A549 (cell line): ENCODE data around the gene ANKFY1. TPM values are rescaled to one million over a fixed set of nuclear protein-coding genes. Genes with fewer than 3 reads are reported as not detected.

Experiments used
- ATAC-seq, 2 experiments: fragments of 200-7000 bp in 1 of 2; fragments of >200 bp in 1 of 2; cut with Nextera tagmentation in 1 of 2; cut with Tn5 transposase in 1 of 2; 3 replicates each; pipeline versions ENCODE4 v1.8.0 to v1.9.1; 2018 to 2020; ENCODE audit warnings: mild to moderate bottlenecking in 1 of 2, moderate library complexity in 1 of 2
- CTCF ChIA-PET: fragments of 300-600 bp; sonication (Branson Sonifier 250); formaldehyde crosslinking; extraction: SDS; loops from one replicate; lab custom pipeline; 2021; ENCODE audit warnings: antibody characterized with exemption, inconsistent platforms; lab: Yijun Ruan, JAX
- POLR2A ChIA-PET: fragments of 350-600 bp; formaldehyde crosslinking; extraction: SDS; loops from one replicate; lab custom pipeline; 2021; ENCODE audit warnings: antibody characterized with exemption, inconsistent platforms; lab: Yijun Ruan, JAX
- DNase-seq, 2 experiments: peaks; one replicate each; pipeline versions ENCODE4 v3.0.0 to v3.0.0-alpha.2; 2011 to 2016; ENCODE audit warnings: low read depth in 1 of 2, low spot score in 1 of 2
- FAIRE-seq: peaks from 2 replicates; lab custom pipeline; 2011; peaks lifted over from hg19 to GRCh38; lab: Jason Lieb, UNC
- H3K27ac ChIP-seq, 2 experiments: fragments of >200 bp; sonication (Bioruptor Twin); formaldehyde crosslinking; 3 replicates each; pipeline ENCODE4 v1.5.1; 2016 to 2017
- H3K4me1 ChIP-seq: fragments of >200 bp; sonication (Bioruptor Twin); formaldehyde crosslinking; 3 replicates; pipeline ENCODE4 v1.6.1; 2016
- H3K4me2 ChIP-seq: fragments of >200 bp; sonication (Bioruptor Twin); formaldehyde crosslinking; 3 replicates; pipeline ENCODE4 v1.6.1; 2016
- H3K4me3 ChIP-seq: fragments of >200 bp; sonication (Bioruptor Twin); formaldehyde crosslinking; 3 replicates; pipeline ENCODE4 v1.5.1; 2016
- H3K9me3 ChIP-seq: fragments of >200 bp; sonication (Bioruptor Twin); formaldehyde crosslinking; 3 replicates; pipeline ENCODE4 v1.6.1; 2016
- ATOH8 ChIP-seq: fragments of 250-450 bp; sonication (Bioruptor Pico); IDR thresholded peaks from 2 replicates; pipeline ENCODE4 v1.5.0; 2020; ENCODE audit warnings: low read depth, mild to moderate bottlenecking, moderate library complexity
- BHLHE40 ChIP-seq: IDR thresholded peaks from 2 replicates; pipeline ENCODE4 v1.6.1; 2012; ENCODE audit warnings: low read depth, low read length, inconsistent platforms
- CEBPB ChIP-seq, 2 experiments: fragments of >200 bp in 1 of 2; sonication (Bioruptor Twin) in 1 of 2; formaldehyde crosslinking in 1 of 2; IDR thresholded peaks; 2 replicates each; pipeline ENCODE4 v1.6.1; 2012 to 2016
- E2F6 ChIP-seq: IDR thresholded peaks from 2 replicates; pipeline ENCODE4 v1.6.1; 2012; ENCODE audit warnings: low read depth, borderline replicate concordance
- EHF ChIP-seq: fragments of 250-450 bp; sonication (Bioruptor Pico); IDR thresholded peaks from 2 replicates; pipeline ENCODE4 v1.5.0; 2020; ENCODE audit warnings: mild to moderate bottlenecking
- FOSL2 ChIP-seq, 2 experiments: fragments of 450-650 bp in 1 of 2; fragments of >200 bp in 1 of 2; sonication (Bioruptor Twin) in 1 of 2; formaldehyde crosslinking; IDR thresholded peaks; 2 replicates each; pipeline versions ENCODE4 v1.5.0 to v1.6.1; 2016 to 2020; ENCODE audit warnings: mild to moderate bottlenecking in 1 of 2, moderate library complexity in 1 of 2
- FOXS1 ChIP-seq: fragments of 250-450 bp; sonication (Bioruptor Pico); IDR thresholded peaks from 2 replicates; pipeline ENCODE4 v1.5.0; 2020; ENCODE audit warnings: mild to moderate bottlenecking, moderate library complexity
- HOXB5 ChIP-seq: fragments of 250-450 bp; sonication (Bioruptor Pico); IDR thresholded peaks from 2 replicates; pipeline ENCODE4 v1.5.0; 2020; ENCODE audit warnings: mild to moderate bottlenecking, moderate library complexity
- KDM1A ChIP-seq: fragments of 200-600 bp; sonication (generic); IDR thresholded peaks from 2 replicates; pipeline ENCODE4 v1.6.1; 2016; ENCODE audit warnings: low read depth, mild to moderate bottlenecking
- MAX ChIP-seq: IDR thresholded peaks from 2 replicates; pipeline ENCODE4 v1.6.1; 2012
- NFE2L2 ChIP-seq: fragments of 150-350 bp; conservative IDR thresholded peaks from 2 replicates; pipeline ENCODE4 v1.6.1; 2014; ENCODE audit warnings: low read length
- NPAS2 ChIP-seq: fragments of 250-450 bp; sonication (Bioruptor Pico); IDR thresholded peaks from 2 replicates; pipeline ENCODE4 v1.8.0; 2022; ENCODE audit warnings: mild to moderate bottlenecking, moderate library complexity, borderline replicate concordance
- PHF8 ChIP-seq: fragments of 200-600 bp; sonication (generic); IDR thresholded peaks from 2 replicates; pipeline ENCODE4 v1.6.1; 2016; ENCODE audit warnings: low read depth, mild to moderate bottlenecking, antibody characterized with exemption, moderate library complexity, borderline replicate concordance
- RCOR1 ChIP-seq: fragments of 150-350 bp; IDR thresholded peaks from 2 replicates; pipeline ENCODE4 v1.6.1; 2014; ENCODE audit warnings: antibody characterized with exemption, low read length, low read depth
- RFX5 ChIP-seq: fragments of 450-650 bp; IDR thresholded peaks from 2 replicates; pipeline ENCODE4 v1.7.1; 2014; ENCODE audit warnings: antibody characterized with exemption, mild to moderate bottlenecking, moderate library complexity
- RNF2 ChIP-seq: fragments of 200-600 bp; sonication (generic); IDR thresholded peaks from 2 replicates; pipeline ENCODE4 v1.6.1; 2016; ENCODE audit warnings: low read depth, mild to moderate bottlenecking, antibody characterized with exemption, moderate library complexity, borderline replicate concordance
- SMC3 ChIP-seq: fragments of >200 bp; sonication (Bioruptor Twin); formaldehyde crosslinking; IDR thresholded peaks from 3 replicates; pipeline ENCODE4 v1.6.1; 2018; ENCODE audit warnings: inconsistent platforms
- TFCP2L1 ChIP-seq: fragments of 250-450 bp; sonication (Bioruptor Pico); IDR thresholded peaks from 2 replicates; pipeline ENCODE4 v1.5.0; 2021; ENCODE audit warnings: mild to moderate bottlenecking
- TP53 ChIP-seq: fragments of 250-450 bp; sonication (Bioruptor Pico); IDR thresholded peaks from 2 replicates; pipeline ENCODE4 v1.5.0; 2021; ENCODE audit warnings: mild to moderate bottlenecking, moderate library complexity
- ZNF302 ChIP-seq: fragments of 250-450 bp; sonication (Bioruptor Pico); IDR thresholded peaks from 2 replicates; pipeline ENCODE4 v1.9.0; 2021; ENCODE audit warnings: inconsistent platforms, mild to moderate bottlenecking, moderate library complexity
- ZSCAN20 ChIP-seq: fragments of 250-450 bp; sonication (Bioruptor Pico); IDR thresholded peaks from 2 replicates; pipeline ENCODE4 v1.8.0; 2022; ENCODE audit warnings: mild to moderate bottlenecking, moderate library complexity
- WGBS: methylation state at CpG from one replicate; pipeline ENCODE4 v1.1.6; 2017; ENCODE audit errors: missing lambda C conversion rate; 5-methylcytosine and 5-hydroxymethylcytosine counted together
- polyA plus RNA-seq, 4 experiments: library from polyadenylated mRNA; depleted of rRNA in 3 of 4; stranded (reverse); fragments of >200 nt; fragmentation: RNase III in 1 of 4; extraction: RNeasy Plus Mini Kit Qiagen cat#74134 plus additional on column Dnase treatment in 1 of 4; gene quantifications; 2 replicates in 3 of 4; 3 replicates in 1 of 4; pipeline ENCODE4 v1.2.3, GENCODE V29; 2011 to 2017
- TF ChIP-seq, protein P1 (sequence below): fragments of >200 bp; sonication (Bioruptor Twin); formaldehyde crosslinking; IDR thresholded peaks from 3 replicates; pipeline ENCODE4 v1.6.1; 2016

ANKFY1 gene
- polyA plus RNA-seq, 2 of the 4 experiments (the other 2 are of a cell fraction) = 28.5 to 51.7 TPM

DNA sequence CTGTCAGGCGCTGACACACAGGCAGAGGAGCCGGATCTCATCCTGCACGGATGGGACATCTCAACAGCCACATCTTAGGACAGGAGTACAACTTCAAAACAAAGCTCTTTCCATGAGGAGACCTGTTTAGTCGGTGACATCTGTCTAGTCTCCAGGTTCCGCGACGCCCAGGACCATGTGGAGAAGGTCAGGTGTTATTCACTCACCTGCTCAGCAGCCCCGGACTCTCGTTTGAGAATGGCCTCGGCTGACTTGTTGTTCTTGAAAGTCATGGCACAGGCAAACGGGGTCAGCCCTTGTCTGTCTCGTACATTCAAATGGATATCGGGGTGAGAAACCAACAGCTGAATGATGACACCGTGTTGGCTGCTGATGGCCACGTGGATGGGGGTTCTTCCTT is 85.1 kb downstream of the ANKFY1 start:
- Histone ChIP-seq H3K27ac (no peak overlapping the region), H3K4me3 (no peak overlapping the region), H3K4me1 (no peaks in the 10 kb centered on the region), H3K9me3 (no peaks in the 10 kb centered on the region), H3K4me2 (no peak overlapping the region)
- POLR2A ChIA-PET = interaction anchor here (0.5 kb wide), 1 partner anchor 60 kb away, joined by 4 read pairs; no protein-coding TSS in a partner anchor
- no peak for ATAC-seq
- 91% methylated on average over 15 of the region's 15 CpGs for WGBS
- no peak for DNase-seq
- no peak for FAIRE-seq
- CTCF ChIA-PET = interaction anchor here (2.6 to 3.3 kb wide), 2 partner anchors 20 to 104 kb away, joined by 9 to 13 read pairs; no protein-coding TSS in a partner anchor
- TF ChIP-seq MAX (no peak), NPAS2 (CRISPR knock-in tag) (no peak), PHF8 (no peak), TP53 (CRISPR knock-in tag) (no peak), E2F6 (no peak), CEBPB (IDR thresholded peaks at IDR 0.05) (no peak), TFCP2L1 (no peak), FOSL2 (IDR thresholded peaks at IDR 0.05) (no peak), FOSL2 (CRISPR knock-in tag; IDR thresholded peaks at IDR 0.05) (no peak), NFE2L2 (no peak), EHF (CRISPR knock-in tag) (no peak), RNF2 (no peak), RFX5 (no peak), ZSCAN20 (CRISPR knock-in tag) (no peak), HOXB5 (CRISPR knock-in tag) (no peak), RCOR1 (no peak)
- TF ChIP-seq, protein P1, sequence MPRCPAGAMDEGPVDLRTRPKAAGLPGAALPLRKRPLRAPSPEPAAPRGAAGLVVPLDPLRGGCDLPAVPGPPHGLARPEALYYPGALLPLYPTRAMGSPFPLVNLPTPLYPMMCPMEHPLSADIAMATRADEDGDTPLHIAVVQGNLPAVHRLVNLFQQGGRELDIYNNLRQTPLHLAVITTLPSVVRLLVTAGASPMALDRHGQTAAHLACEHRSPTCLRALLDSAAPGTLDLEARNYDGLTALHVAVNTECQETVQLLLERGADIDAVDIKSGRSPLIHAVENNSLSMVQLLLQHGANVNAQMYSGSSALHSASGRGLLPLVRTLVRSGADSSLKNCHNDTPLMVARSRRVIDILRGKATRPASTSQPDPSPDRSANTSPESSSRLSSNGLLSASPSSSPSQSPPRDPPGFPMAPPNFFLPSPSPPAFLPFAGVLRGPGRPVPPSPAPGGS = no peak
- TF ChIP-seq, all 56 proteins: peak for 0

GRCh38 chr17:4177806-4178205 is 86.0 kb downstream of the ANKFY1 start:
- Histone ChIP-seq H3K4me2 (no peak overlapping the region), H3K9me3 (no peaks in the 10 kb centered on the region), H3K27ac (no peak overlapping the region), H3K4me3 (no peak overlapping the region), H3K4me1 (no peaks in the 10 kb centered on the region)
- ChIA-PET CTCF (interaction anchor here (1.3 to 3.3 kb wide), 3 partner anchors 21 to 103 kb away, joined by 3 to 13 read pairs (median 9); no protein-coding TSS in a partner anchor), POLR2A (no interaction called here)
- ATAC-seq = no peak
- no peak for FAIRE-seq
- no peak for DNase-seq
- 94% methylated on average over 21 of the region's 21 CpGs for WGBS
- TF ChIP-seq NFE2L2 (no peak), ATOH8 (CRISPR knock-in tag) (no peak), SMC3 (no peak), KDM1A (no peak), RNF2 (no peak), ZNF302 (CRISPR knock-in tag) (no peak), TFCP2L1 (no peak), FOXS1 (no peak), BHLHE40 (no peak)
